C4-2B (cell line): Measurements from ENCODE around the gene PROK1.

Experiments
- ZFX ChIP-seq: fragments of 450-650 bp; IDR thresholded peaks from 2 replicates; pipeline ENCODE4 v1.6.1; 2017
- TF ChIP-seq, protein P1 (sequence below): fragments of 450-650 bp; conservative IDR thresholded peaks from 2 replicates; pipeline ENCODE4 v1.5.1; 2017; ENCODE audit warnings: mild to moderate bottlenecking

DNA sequence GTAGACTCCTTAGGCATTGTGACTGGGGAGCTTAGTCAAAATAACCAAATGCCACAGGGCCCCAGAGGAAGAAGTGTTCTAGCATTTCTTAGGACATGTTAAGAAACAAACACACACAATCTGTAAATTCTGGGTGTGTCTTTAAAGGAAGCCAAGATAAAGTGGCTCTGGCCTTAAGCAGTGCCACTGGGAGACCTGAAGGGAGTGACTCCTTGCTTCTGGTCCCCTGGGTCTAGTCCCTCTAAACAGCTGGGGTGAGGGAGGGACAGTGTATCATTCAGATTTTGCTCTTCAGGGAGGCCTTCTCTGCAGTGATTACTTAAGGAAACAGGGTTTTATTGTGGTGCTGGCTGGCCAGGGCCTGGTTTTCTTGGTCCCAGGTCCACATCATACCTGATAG, 9.1 kb upstream of the PROK1 start:
- TF ChIP-seq, protein P1, sequence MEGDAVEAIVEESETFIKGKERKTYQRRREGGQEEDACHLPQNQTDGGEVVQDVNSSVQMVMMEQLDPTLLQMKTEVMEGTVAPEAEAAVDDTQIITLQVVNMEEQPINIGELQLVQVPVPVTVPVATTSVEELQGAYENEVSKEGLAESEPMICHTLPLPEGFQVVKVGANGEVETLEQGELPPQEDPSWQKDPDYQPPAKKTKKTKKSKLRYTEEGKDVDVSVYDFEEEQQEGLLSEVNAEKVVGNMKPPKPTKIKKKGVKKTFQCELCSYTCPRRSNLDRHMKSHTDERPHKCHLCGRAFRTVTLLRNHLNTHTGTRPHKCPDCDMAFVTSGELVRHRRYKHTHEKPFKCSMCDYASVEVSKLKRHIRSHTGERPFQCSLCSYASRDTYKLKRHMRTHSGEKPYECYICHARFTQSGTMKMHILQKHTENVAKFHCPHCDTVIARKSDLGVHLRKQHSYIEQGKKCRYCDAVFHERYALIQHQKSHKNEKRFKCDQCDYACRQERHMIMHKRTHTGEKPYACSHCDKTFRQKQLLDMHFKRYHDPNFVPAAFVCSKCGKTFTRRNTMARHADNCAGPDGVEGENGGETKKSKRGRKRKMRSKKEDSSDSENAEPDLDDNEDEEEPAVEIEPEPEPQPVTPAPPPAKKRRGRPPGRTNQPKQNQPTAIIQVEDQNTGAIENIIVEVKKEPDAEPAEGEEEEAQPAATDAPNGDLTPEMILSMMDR = no peak
- TF ChIP-seq ZFX = no peak
